Measurements from ENCODE around the gene UCKL1. TPM values are rescaled to one million over a fixed set of nuclear protein-coding genes. Genes with fewer than 3 reads are reported as not detected.

UCKL1 gene
- total RNA-seq, 4 donors from 2014 or later: 24.4 to 47.7 (median 27.1) TPM

GRCh38 chr20:63926298-63926697 is 29.9 kb downstream of the UCKL1 start:
- no peak for TF ChIP-seq CTCF (IDR thresholded peaks at IDR 0.05; ENCODE audit: low read depth)

GRCh38 chr20:63924241-63924640 is 32.0 kb downstream of the UCKL1 start:
- no peak for TF ChIP-seq CTCF (IDR thresholded peaks at IDR 0.05; ENCODE audit: low read depth)

- no peak for TF ChIP-seq CTCF (IDR thresholded peaks at IDR 0.05; ENCODE audit: low read depth)
Observed at GRCh38 chr20:63923651-63924050, 32.6 kb downstream of the UCKL1 start.

- no peak for TF ChIP-seq CTCF (IDR thresholded peaks at IDR 0.05; ENCODE audit: low read depth)
Observed at GRCh38 chr20:63920226-63920625, 36.0 kb downstream of the UCKL1 start.

- TF ChIP-seq CTCF (IDR thresholded peaks at IDR 0.05; ENCODE audit: low read depth): no peak
Observed at GRCh38 chr20:63919130-63919529, 37.1 kb downstream of the UCKL1 start.

GRCh38 chr20:63917811-63918210 is 38.4 kb downstream of the UCKL1 start:
- no peak for TF ChIP-seq CTCF (IDR thresholded peaks at IDR 0.05; ENCODE audit: low read depth)

GRCh38 chr20:63915471-63915870 is 40.7 kb downstream of the UCKL1 start:
- TF ChIP-seq CTCF (IDR thresholded peaks at IDR 0.05; ENCODE audit: low read depth): no peak

All from subcutaneous adipose tissue (tissue), 4 donors.